PC-3 (cell line): ENCODE results near the gene TAOK2.

Experiments used
- CTCF ChIP-seq: fragments of 300-600 bp; sonication (generic); conservative IDR thresholded peaks from 2 replicates; pipeline ENCODE4 v1.5.1; 2017; ENCODE audit warnings: antibody characterized with exemption, low read depth, mild to moderate bottlenecking, low read length
- EZH2 ChIP-seq: fragments of 300-600 bp; sonication (generic); IDR thresholded peaks from one replicate; pipeline ENCODE4 v1.6.1; 2017; ENCODE audit warnings: antibody characterized with exemption, mild to moderate bottlenecking, low read length; ENCODE audit not compliant: unreplicated experiment

DNA sequence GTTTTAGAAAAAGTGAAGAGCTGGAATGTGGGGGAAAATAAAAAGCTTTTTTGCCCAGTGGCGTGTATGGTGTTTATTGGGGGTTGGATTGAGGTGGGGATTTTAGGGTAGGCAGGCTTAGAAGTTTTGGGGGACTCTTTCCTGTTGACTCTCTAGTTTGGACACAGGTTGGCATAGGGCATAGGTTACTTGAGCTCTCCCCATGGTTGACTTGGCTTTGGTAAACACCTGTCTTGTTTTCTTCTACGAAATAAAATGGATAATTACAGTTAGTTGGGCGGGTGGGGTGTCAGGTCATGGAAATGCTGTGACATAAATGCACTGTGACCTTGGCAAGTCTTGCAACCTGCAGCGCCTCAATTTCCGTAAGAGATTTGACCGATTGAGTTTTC lies 680 bp upstream of the TAOK2 start:
- TF ChIP-seq CTCF (no peak), EZH2 (no peak)
